ENCODE results near the gene GALNT15.

Gene GALNT15

GRCh38 chr3:16140894-16141285, 33.6 kb upstream of the GALNT15 start:
- no peak overlapping the region for H3K4me3 ChIP-seq (ENCODE audit: low read depth, low read length)
- TF ChIP-seq CTCF (IDR thresholded peaks at IDR 0.05; ENCODE audit: insufficient read depth, low read length, missing control alignments), result no peak
- no peak for DNase-seq (ENCODE audit: low read depth, low spot score)
- ChIA-PET POLR2A (interaction anchor here (0.6 to 1.0 kb wide), 2 partner anchors 9 to 11 kb away, joined by 4 to 5 read pairs; no protein-coding TSS in a partner anchor), CTCF (interaction anchor here (0.9 to 4.0 kb wide), 4 partner anchors 10 to 92 kb away, joined by 3 to 9 read pairs (median 4); no protein-coding TSS in a partner anchor)

GRCh38 chr3:16142350-16143025, 32.0 kb upstream of the GALNT15 start:
- CTCF ChIA-PET, result interaction anchor here (1.4 to 4.0 kb wide), 4 partner anchors 11 to 94 kb away, joined by 3 to 9 read pairs (median 7); partner anchors contain the start of gene GALNT15
- no peak overlapping the region for H3K4me3 ChIP-seq (ENCODE audit: low read depth, low read length)
- no peak for DNase-seq (ENCODE audit: low read depth, low spot score)
- TF ChIP-seq CTCF (IDR thresholded peaks at IDR 0.05; ENCODE audit: insufficient read depth, low read length, missing control alignments), result no peak
- POLR2A ChIA-PET, result no interaction called here

GRCh38 chr3:16143861-16144447, 30.5 kb upstream of the GALNT15 start:
- no peak for DNase-seq (ENCODE audit: low read depth, low spot score)
- no peak for TF ChIP-seq CTCF (IDR thresholded peaks at IDR 0.05; ENCODE audit: insufficient read depth, low read length, missing control alignments)
- ChIA-PET POLR2A (no interaction called here), CTCF (interaction anchor here (0.8 to 1.9 kb wide), 3 partner anchors 9 to 32 kb away, joined by 3 to 7 read pairs (median 3); no protein-coding TSS in a partner anchor)
- no peak overlapping the region for H3K4me3 ChIP-seq (ENCODE audit: low read depth, low read length)

GRCh38 chr3:16145176-16145575, 29.3 kb upstream of the GALNT15 start:
- POLR2A ChIA-PET, result no interaction called here
- no peak for TF ChIP-seq CTCF (IDR thresholded peaks at IDR 0.05; ENCODE audit: insufficient read depth, low read length, missing control alignments)
- CTCF ChIA-PET, result interaction anchor here (1.5 kb wide), 1 partner anchor 33 kb away, joined by 4 read pairs; no protein-coding TSS in a partner anchor
- no peak for DNase-seq (ENCODE audit: low read depth, low spot score)
- H3K4me3 ChIP-seq (ENCODE audit: low read depth, low read length), result no peak overlapping the region

- CTCF ChIA-PET, result interaction anchor here (1.1 to 2.9 kb wide), 4 partner anchors 11 to 98 kb away, joined by 3 to 11 read pairs (median 4); no protein-coding TSS in a partner anchor
- POLR2A ChIA-PET, result interaction anchor here (2.3 kb wide), 1 partner anchor 28 kb away, joined by 12 read pairs; the partner anchor contains the start of gene GALNT15
- no peak for DNase-seq (ENCODE audit: low read depth, low spot score)
- TF ChIP-seq CTCF (IDR thresholded peaks at IDR 0.05; ENCODE audit: insufficient read depth, low read length, missing control alignments), result no peak
- no peak overlapping the region for H3K4me3 ChIP-seq (ENCODE audit: low read depth, low read length)
Measured at GRCh38 chr3:16146015-16146730, 28.3 kb upstream of the GALNT15 start.

Data from AG04449 (cell line).